ENCODE data around the gene PKP3. TPM values are rescaled to one million over a fixed set of nuclear protein-coding genes. Genes with fewer than 3 reads are reported as not detected.
"Not testable (repeated sequence)": the region's sequence is repeated elsewhere in the genome, so short reads cannot be mapped to it uniquely, and the experiment has no call there.

PKP3 gene
- total RNA-seq, 1 donor from 2014 or later, result 0.40 TPM

- DNase-seq (ENCODE audit: low read depth in 2 of 2), result no peak
Observed at GRCh38 chr11:394858-395655, 1.0 kb downstream of the PKP3 start.

GRCh38 chr11:395866-396265 is 1.9 kb downstream of the PKP3 start:
- no peak for DNase-seq (ENCODE audit: low read depth in 2 of 2)

- DNase-seq (ENCODE audit: low read depth in 2 of 2), result peak; percentile 33 to 70
Observed at GRCh38 chr11:396511-396947, 2.5 kb downstream of the PKP3 start.

- peak; percentile 61 to 81 for DNase-seq (ENCODE audit: low read depth in 2 of 2)
Observed at GRCh38 chr11:396948-397548, 3.0 kb downstream of the PKP3 start.

GRCh38 chr11:398826-399225 is 4.8 kb downstream of the PKP3 start:
- DNase-seq (ENCODE audit: low read depth in 2 of 2), result peak in 1 of 2 donors; percentile 36

- no peak for DNase-seq (ENCODE audit: low read depth in 2 of 2)
Observed at GRCh38 chr11:399731-400211, 5.8 kb downstream of the PKP3 start.

- DNase-seq (ENCODE audit: low read depth in 2 of 2), result no peak
Observed at GRCh38 chr11:400241-400689, 6.3 kb downstream of the PKP3 start.

- not testable (repeated sequence) for DNase-seq (ENCODE audit: low read depth in 2 of 2)
Observed at GRCh38 chr11:401196-401595, 7.2 kb downstream of the PKP3 start.

GRCh38 chr11:403021-403760 is 9.2 kb downstream of the PKP3 start:
- no peak for DNase-seq (ENCODE audit: low read depth in 2 of 2)

- DNase-seq (ENCODE audit: low read depth in 2 of 2), result no peak
Observed at GRCh38 chr11:403761-404431, 9.9 kb downstream of the PKP3 start.

- DNase-seq (ENCODE audit: low read depth in 2 of 2), result no peak
Observed at GRCh38 chr11:404551-405264, 10.7 kb downstream of the PKP3 start.

GRCh38 chr11:405323-405953 is 11.4 kb downstream of the PKP3 start:
- peak in 1 of 2 donors; percentile 64 for DNase-seq (ENCODE audit: low read depth in 2 of 2)

GRCh38 chr11:405954-406795 is 12.2 kb downstream of the PKP3 start:
- DNase-seq (ENCODE audit: low read depth in 2 of 2), result no peak

- DNase-seq (ENCODE audit: low read depth in 2 of 2), result peak; percentile 75 to 81
Observed at GRCh38 chr11:406796-407650, 13.0 kb downstream of the PKP3 start.

- no peak for DNase-seq (ENCODE audit: low read depth in 2 of 2)
Observed at GRCh38 chr11:407651-408123, 13.7 kb downstream of the PKP3 start.

GRCh38 chr11:408154-409007 is 14.4 kb downstream of the PKP3 start:
- no peak for DNase-seq (ENCODE audit: low read depth in 2 of 2)

GRCh38 chr11:409008-409599 is 15.1 kb downstream of the PKP3 start:
- DNase-seq (ENCODE audit: low read depth in 2 of 2), result no peak

All from lung microvascular endothelial cell (primary cell).